Measurements from ENCODE around the gene NRG3.

DNA sequence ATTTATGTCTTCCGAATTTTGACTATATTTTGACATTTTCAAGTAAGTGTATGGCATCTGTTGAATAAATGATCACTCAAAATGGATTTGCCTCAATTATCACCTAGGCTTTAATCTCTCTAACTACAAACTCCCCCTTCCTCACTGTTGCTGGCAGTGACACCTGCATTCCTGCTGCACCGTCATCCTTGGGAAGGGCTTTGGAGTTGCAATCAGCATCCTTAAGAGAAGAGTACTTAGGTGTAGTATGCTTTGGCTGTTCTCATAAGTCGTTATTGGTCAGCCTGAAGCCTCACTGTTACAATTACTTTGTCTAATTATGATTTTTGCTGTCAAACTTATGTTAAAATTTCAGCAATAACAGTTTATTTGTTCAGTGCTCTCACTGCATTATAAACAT is 415.0 kb downstream of the NRG3 start:
- TF ChIP-seq POLR2AphosphoS5 (IDR thresholded peaks at IDR 0.05; ENCODE audit: low read depth) (no peak), CTCF (IDR thresholded peaks at IDR 0.05; ENCODE audit: insufficient read depth, low read length) (no peak), SPI1 (IDR thresholded peaks at IDR 0.05; ENCODE audit: borderline replicate concordance, low read depth) (no peak)
- TF ChIP-seq, protein P1, sequence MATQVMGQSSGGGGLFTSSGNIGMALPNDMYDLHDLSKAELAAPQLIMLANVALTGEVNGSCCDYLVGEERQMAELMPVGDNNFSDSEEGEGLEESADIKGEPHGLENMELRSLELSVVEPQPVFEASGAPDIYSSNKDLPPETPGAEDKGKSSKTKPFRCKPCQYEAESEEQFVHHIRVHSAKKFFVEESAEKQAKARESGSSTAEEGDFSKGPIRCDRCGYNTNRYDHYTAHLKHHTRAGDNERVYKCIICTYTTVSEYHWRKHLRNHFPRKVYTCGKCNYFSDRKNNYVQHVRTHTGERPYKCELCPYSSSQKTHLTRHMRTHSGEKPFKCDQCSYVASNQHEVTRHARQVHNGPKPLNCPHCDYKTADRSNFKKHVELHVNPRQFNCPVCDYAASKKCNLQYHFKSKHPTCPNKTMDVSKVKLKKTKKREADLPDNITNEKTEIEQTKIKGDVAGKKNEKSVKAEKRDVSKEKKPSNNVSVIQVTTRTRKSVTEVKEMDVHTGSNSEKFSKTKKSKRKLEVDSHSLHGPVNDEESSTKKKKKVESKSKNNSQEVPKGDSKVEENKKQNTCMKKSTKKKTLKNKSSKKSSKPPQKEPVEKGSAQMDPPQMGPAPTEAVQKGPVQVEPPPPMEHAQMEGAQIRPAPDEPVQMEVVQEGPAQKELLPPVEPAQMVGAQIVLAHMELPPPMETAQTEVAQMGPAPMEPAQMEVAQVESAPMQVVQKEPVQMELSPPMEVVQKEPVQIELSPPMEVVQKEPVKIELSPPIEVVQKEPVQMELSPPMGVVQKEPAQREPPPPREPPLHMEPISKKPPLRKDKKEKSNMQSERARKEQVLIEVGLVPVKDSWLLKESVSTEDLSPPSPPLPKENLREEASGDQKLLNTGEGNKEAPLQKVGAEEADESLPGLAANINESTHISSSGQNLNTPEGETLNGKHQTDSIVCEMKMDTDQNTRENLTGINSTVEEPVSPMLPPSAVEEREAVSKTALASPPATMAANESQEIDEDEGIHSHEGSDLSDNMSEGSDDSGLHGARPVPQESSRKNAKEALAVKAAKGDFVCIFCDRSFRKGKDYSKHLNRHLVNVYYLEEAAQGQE (IDR thresholded peaks at IDR 0.05; ENCODE audit: insufficient replicate concordance, low read depth): no peak
